ENCODE data around the gene FADS2. TPM values are rescaled to one million over a fixed set of nuclear protein-coding genes. Genes with fewer than 3 reads are reported as not detected.

Gene FADS2
- total RNA-seq, 1 donor from 2014 or later = 37.6 TPM

DNA sequence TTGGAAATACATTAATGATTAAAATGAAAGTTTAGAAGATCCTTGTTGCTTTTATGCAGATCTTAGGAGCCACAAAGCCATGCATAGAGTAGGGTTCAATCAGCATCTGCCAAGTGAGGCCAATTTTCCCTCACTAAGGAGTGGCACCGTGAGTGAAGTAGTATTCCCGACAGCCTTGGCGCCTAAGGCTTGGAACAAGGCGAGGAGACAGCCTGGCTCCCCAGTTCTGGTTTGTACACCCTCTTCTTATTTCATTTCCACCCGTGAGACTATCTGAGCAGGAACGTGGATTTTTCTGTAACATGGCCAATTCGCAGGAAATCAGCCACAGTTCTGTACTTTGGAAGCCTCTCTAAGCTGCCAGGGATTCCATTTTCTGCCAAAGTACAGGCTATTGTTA lies 22.6 kb downstream of the FADS2 start:
- Histone ChIP-seq H3K4me1 (peaks cover 0 to 15% of the 10 kb centered on the region in 2 donors), H3K27ac (peak overlapping the region; percentile 71 to 83), H3K4me3 (peak overlapping the region in 1 of 2 donors; percentile 0), H3K27me3 (no peaks in the 10 kb centered on the region), H3K36me3 (peaks cover 35 to 41% of the 10 kb centered on the region in 2 donors), H3K9me3 (no peaks in the 10 kb centered on the region)
- no peak for DNase-seq (ENCODE audit: low spot score in 2 of 2)
- intact Hi-C loops (cut with DNase I) = loop anchor here (5.0 kb wide), 1 partner anchor 53 kb away; no protein-coding TSS in a partner anchor
- TF ChIP-seq, protein P1, sequence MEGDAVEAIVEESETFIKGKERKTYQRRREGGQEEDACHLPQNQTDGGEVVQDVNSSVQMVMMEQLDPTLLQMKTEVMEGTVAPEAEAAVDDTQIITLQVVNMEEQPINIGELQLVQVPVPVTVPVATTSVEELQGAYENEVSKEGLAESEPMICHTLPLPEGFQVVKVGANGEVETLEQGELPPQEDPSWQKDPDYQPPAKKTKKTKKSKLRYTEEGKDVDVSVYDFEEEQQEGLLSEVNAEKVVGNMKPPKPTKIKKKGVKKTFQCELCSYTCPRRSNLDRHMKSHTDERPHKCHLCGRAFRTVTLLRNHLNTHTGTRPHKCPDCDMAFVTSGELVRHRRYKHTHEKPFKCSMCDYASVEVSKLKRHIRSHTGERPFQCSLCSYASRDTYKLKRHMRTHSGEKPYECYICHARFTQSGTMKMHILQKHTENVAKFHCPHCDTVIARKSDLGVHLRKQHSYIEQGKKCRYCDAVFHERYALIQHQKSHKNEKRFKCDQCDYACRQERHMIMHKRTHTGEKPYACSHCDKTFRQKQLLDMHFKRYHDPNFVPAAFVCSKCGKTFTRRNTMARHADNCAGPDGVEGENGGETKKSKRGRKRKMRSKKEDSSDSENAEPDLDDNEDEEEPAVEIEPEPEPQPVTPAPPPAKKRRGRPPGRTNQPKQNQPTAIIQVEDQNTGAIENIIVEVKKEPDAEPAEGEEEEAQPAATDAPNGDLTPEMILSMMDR (IDR thresholded peaks at IDR 0.05) = no peak

DNA sequence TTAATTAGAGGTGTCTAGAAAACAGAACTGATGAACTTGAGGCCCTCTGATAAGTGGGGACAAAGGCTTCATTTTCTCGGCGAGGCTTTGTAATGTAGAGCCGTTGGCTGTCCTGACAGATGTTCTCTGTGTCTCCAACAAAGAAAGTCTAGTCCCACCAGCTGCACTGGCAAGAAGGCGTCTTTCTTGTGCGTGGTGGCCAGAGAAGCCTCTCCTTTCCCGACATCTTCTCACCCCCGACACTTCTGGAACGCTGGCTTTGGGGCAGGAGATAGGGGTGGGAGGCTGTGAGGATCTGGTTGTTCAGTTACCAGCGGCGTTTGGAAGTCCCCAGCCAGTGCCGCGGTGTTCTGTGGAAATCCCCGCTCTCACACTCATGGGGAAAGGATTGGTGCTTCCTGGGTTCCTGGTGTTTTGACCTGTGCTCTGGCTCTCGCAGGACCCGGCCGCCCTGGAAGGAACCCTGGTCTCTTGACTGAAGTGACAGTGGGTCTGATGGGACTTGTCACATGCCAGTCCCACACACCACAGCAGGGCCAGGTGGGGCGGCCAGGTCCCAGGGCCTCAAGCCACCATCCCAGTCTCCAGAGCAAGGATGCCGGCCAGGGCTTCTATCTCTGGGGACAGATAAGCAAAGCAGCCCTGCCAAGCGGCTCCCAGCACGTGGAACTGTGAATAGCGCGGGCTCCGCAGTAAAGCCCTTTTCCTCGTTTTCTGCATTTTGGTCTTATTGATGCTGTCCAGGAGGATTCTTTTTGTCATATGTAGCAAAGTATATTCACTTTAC lies 23.2 kb downstream of the FADS2 start:
- DNase-seq (ENCODE audit: low spot score in 2 of 2) = no peak
- peak overlapping the region; percentile 71 to 83 for H3K27ac ChIP-seq
- H3K4me1 ChIP-seq = peaks cover 0 to 15% of the 10 kb centered on the region in 2 donors
- TF ChIP-seq, protein P1 (IDR thresholded peaks at IDR 0.05) = no peak
- no peaks in the 10 kb centered on the region for H3K9me3 ChIP-seq
- H3K4me3 ChIP-seq = peak overlapping the region in 1 of 2 donors; percentile 0
- intact Hi-C loops (cut with DNase I) = loop anchor here (5.0 kb wide), 1 partner anchor 54 kb away; no protein-coding TSS in a partner anchor
- H3K27me3 ChIP-seq = no peaks in the 10 kb centered on the region
- peaks cover 39% of the 10 kb centered on the region in 2 donors for H3K36me3 ChIP-seq

DNA sequence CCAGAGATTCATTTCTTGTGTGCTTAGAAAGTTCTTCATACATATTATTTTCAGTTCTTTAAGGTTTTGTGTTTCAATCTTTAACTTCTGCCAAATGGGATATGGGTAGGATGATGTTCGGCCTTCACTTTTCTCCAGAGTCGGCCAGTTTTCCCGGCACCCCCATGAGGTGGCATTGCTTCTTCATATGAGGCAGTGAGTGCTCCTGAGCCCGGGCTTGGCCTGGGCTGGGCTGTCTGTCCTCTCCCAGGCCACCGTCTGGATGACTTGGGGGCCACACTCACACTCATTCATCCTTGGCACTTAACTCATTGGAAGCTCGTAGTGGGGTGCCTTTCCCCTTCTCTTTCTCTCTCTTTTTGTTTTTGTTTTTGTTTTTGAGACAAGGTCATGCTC lies 23.8 kb downstream of the FADS2 start:
- Histone ChIP-seq H3K4me3 (no peak overlapping the region), H3K9me3 (no peaks in the 10 kb centered on the region), H3K27me3 (no peaks in the 10 kb centered on the region), H3K36me3 (peaks cover 39 to 42% of the 10 kb centered on the region in 2 donors), H3K27ac (peak overlapping the region; percentile 71 to 83), H3K4me1 (peaks cover 0 to 15% of the 10 kb centered on the region in 2 donors)
- DNase-seq (ENCODE audit: low spot score in 2 of 2) = no peak
- TF ChIP-seq, protein P1 (IDR thresholded peaks at IDR 0.05) = no peak
- intact Hi-C loops (cut with DNase I) = loop anchor here (5.0 kb wide), 1 partner anchor 55 kb away; no protein-coding TSS in a partner anchor

DNA sequence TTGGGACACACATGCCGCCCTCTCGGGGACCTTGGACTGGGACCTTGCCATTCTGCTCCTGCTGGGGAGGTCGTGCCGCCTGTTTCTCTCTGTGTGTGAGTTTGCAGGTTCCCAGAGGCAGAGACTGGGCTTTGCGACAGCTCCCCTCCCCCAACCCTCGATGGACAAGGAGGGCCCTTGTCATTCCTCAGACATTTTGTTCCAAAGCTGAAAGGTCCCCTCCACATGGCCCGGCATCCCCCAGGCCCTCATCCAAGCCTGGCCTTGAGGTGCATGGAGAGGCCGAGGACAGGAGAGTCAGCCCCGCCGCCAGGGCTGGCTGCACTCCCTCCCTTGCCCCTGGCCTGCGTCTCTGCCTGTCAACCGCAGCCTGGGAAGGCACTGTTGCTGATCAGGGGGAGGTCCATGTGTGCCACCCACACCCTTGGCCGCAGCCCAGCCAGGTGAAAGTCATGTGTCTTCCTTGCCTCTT lies 25.6 kb downstream of the FADS2 start:
- DNase-seq (ENCODE audit: low spot score in 2 of 2) = no peak
- intact Hi-C loops (cut with DNase I) = loop anchor here (5.0 kb wide), 1 partner anchor 56 kb away; no protein-coding TSS in a partner anchor

DNA sequence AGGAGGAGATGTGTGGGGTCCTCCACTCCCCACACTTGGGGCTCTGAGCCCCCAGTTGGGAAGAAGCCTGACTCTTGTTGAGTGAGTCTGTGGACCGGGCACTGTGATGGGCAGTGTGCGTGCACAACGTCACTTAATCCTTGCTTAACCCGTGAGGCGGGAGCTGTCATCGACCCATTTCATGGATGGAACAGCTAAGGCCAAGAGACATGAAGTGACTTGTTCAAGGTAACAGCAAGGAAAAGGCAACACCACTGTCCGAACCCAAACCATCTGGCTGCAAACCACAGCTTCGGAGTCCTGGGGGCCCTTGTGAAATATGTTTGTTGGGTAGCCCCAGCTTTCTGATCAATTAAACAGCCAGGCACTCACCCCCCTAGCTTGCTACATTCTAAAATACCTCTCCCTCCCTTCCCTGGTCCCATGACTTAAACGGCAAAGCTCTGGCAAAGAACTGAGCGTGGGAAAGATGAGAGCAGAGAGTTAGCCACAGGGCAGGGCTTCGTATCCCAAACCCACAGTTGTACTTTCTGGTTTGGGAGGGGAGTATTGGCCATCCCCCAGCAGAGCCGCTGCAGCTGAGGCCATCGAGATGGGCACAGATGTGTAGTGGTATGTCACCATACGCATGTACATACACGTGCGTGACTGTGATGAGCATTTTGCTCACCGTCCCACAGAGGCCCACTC lies 26.3 kb downstream of the FADS2 start:
- intact Hi-C loops (cut with DNase I) = loop anchor here (5.0 kb wide), 1 partner anchor 57 kb away; no protein-coding TSS in a partner anchor
- Histone ChIP-seq H3K27ac (no peak overlapping the region), H3K4me1 (peaks cover 0 to 15% of the 10 kb centered on the region in 2 donors)

More for the DNA sequence above, 25.6 kb downstream of the FADS2 start:
- peaks cover 38 to 39% of the 10 kb centered on the region in 2 donors for H3K36me3 ChIP-seq
- H3K27ac ChIP-seq = no peak overlapping the region
- H3K4me1 ChIP-seq = peaks cover 0 to 15% of the 10 kb centered on the region in 2 donors
- H3K9me3 ChIP-seq = no peaks in the 10 kb centered on the region
- no peak overlapping the region for H3K4me3 ChIP-seq
- TF ChIP-seq, protein P1 (IDR thresholded peaks at IDR 0.05) = no peak
- H3K27me3 ChIP-seq = no peaks in the 10 kb centered on the region

More for the DNA sequence above, 26.3 kb downstream of the FADS2 start:
- H3K27me3 ChIP-seq = no peaks in the 10 kb centered on the region
- H3K9me3 ChIP-seq = no peaks in the 10 kb centered on the region
- TF ChIP-seq, protein P1 (IDR thresholded peaks at IDR 0.05) = no peak
- H3K36me3 ChIP-seq = peaks cover 36 to 39% of the 10 kb centered on the region in 2 donors
- H3K4me3 ChIP-seq = no peak overlapping the region
- DNase-seq (ENCODE audit: low spot score in 2 of 2) = no peak

Data from ascending aorta (tissue), 2 donors.